PFSK-1 (cell line): ENCODE results near the gene PCDHA9.
A peak's percentile ranks its signal among the peaks of the same experiment; 100 is the strongest.

ENCODE experiments used
- FOXP2 ChIP-seq: optimal IDR thresholded peaks from 2 replicates; pipeline ENCODE3; 2011; ENCODE audit warnings: borderline replicate concordance, control low read depth, inconsistent platforms; ENCODE audit not compliant: insufficient read depth; ENCODE audit errors: extremely low read length, extremely low read depth
- POLR2AphosphoS5 ChIP-seq: IDR thresholded peaks from 2 replicates; pipeline ENCODE4 v1.6.1; 2012; ENCODE audit warnings: low read depth, mild to moderate bottlenecking, control low read depth, low read length, moderate library complexity
- REST ChIP-seq, 2 experiments: IDR thresholded peaks; 2 replicates each; pipeline versions ENCODE4 v1.6.1 to v1.8.0; 2011 to 2012; ENCODE audit warnings: low read depth in 2 of 2, low read length in 2 of 2, control low read depth in 1 of 2, inconsistent platforms in 1 of 2, mild to moderate bottlenecking in 1 of 2, moderate library complexity in 1 of 2; ENCODE audit not compliant: insufficient read depth in 1 of 2
- SIN3A ChIP-seq: IDR thresholded peaks from 2 replicates; pipeline ENCODE4 v1.6.1; 2012; ENCODE audit warnings: mild to moderate bottlenecking, low read length, moderate library complexity, borderline replicate concordance; ENCODE audit not compliant: insufficient read depth
- TAF1 ChIP-seq: IDR thresholded peaks from 2 replicates; pipeline ENCODE4 v1.6.1; 2012; ENCODE audit warnings: low read length, control low read depth, borderline replicate concordance; ENCODE audit not compliant: insufficient read depth

The PCDHA9 gene

DNA sequence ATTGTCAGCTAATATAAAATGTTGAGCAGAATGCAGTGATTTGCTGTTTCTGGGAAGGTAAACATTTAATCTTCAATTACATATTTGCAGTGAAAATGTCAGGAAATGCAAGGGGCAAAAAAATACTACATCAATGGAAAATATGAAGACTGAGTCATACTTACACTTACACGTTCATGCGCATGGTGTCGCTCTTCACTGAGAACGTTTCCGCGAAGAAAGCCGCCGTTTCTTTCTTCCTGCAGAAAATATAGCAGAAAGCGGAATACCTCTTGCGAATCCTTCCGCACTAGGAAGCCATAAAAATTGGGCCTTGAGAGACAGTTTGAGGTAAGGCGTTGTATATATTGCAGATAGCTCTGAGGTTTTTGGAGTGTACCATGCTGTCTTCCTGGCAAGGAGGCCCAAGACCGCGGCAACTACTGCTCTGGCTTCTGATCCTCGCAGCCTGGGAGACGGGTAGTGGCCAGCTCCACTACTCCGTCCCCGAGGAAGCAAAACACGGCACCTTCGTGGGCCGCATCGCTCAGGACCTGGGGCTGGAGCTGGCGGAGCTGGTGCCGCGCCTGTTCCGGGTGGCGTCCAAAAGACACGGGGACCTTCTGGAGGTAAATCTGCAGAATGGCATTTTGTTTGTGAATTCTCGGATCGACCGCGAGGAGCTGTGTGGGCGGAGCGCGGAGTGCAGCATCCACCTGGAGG, 33.9 kb downstream of the PCDHA9 start, which contains the start of gene PCDHA13:
PCDHA13 (plus strand) TSS at position 236 of the 702 bp plus-strand sequence; CDS start at position 381, 145 bp downstream.
- TF ChIP-seq POLR2AphosphoS5 (no peak), REST (IDR thresholded peaks at IDR 0.05; ENCODE audit: insufficient read depth in 1 of 2, low read depth in 2 of 2, low read length in 2 of 2) (no peak), SIN3A (no peak), FOXP2 (no peak), TAF1 (no peak)

DNA sequence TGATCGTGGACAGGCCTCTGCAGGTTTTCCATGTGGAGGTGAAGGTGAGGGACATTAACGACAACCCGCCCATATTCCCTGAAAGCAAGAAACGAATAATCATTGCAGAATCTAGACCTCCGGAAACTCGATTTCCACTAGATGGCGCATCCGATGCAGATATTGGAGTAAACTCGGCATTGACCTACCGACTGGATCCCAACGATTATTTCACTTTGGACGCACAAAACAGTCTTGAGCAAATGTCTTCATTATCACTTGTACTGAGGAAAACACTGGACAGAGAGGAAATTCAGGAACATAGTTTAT, 34.4 kb downstream of the PCDHA9 start:
- TF ChIP-seq SIN3A (no peak), REST (IDR thresholded peaks at IDR 0.05; ENCODE audit: insufficient read depth in 1 of 2, low read depth in 2 of 2, low read length in 2 of 2) (peak; percentile 25 to 59; a peak in 2 of 4 replicates)

GRCh38 chr5:140883373-140883772, 35.2 kb downstream of the PCDHA9 start:
- TF ChIP-seq POLR2AphosphoS5 (no peak), REST (IDR thresholded peaks at IDR 0.05; ENCODE audit: insufficient read depth in 1 of 2, low read depth in 2 of 2, low read length in 2 of 2) (peak in 1 of 2 experiments; percentile 76; a peak in 2 of 4 replicates)

DNA sequence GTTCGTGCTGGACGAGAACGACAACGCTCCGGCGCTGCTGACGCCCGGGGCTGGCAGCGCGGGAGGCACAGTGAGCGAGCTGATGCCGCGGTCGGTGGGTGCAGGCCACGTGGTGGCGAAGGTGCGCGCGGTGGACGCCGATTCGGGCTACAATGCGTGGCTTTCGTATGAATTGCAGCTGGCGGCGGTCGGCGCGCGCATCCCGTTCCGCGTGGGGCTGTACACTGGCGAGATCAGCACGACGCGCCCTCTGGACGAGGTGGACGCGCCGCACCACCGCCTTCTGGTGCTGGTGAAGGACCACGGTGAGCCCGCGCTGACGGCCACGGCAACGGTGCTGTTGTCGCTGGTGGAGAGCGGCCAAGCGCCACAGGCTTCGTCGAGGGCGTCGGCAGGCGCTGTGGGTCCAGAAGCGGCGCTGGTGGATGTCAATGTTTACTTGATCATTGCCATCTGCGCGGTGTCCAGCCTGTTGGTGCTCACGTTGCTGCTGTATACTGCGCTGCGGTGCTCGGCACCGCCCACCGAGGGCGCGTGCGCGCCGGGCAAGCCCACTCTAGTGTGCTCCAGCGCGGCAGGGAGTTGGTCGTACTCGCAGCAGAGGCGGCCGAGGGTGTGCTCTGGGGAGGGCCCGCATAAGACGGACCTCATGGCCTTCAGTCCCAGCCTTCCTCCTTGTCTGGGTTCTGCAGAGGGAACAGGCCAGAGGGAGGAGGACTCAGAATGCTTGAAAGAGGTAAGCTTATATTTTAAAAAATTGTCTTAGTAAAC, 35.9 kb downstream of the PCDHA9 start:
- TF ChIP-seq SIN3A = no peak
- no peak for TF ChIP-seq POLR2AphosphoS5
- TF ChIP-seq TAF1 = no peak
- no peak for TF ChIP-seq FOXP2
- TF ChIP-seq REST (IDR thresholded peaks at IDR 0.05; ENCODE audit: insufficient read depth in 1 of 2, low read depth in 2 of 2, low read length in 2 of 2) = no peak
